ENCODE data around the gene GABRR2.

DNA sequence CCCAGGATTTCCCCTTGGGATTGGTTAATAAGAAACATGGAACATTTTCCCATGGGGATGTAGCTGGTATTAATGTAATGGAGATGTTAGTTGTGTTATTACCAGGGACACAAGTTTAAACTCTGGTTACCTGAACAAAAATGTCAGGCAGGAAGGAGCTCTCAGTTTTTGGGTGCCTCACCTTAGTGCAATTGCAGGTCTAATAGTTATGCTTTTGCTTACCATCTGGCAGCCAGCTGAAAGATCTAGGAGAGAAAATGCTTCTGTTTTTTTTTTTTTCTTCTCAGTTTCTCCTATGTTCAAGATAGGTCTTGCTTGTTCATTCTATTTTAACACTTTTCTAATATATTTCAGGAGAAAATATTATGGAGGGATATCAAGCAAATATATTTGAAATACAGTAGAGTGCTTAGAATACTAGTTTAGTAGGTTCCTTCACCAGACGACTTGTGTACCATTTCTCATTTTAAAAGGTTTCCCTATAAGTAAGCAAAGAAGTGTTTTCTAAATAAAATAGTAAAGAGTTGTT, 41.6 kb upstream of the GABRR2 start:
- TF ChIP-seq, protein P1, sequence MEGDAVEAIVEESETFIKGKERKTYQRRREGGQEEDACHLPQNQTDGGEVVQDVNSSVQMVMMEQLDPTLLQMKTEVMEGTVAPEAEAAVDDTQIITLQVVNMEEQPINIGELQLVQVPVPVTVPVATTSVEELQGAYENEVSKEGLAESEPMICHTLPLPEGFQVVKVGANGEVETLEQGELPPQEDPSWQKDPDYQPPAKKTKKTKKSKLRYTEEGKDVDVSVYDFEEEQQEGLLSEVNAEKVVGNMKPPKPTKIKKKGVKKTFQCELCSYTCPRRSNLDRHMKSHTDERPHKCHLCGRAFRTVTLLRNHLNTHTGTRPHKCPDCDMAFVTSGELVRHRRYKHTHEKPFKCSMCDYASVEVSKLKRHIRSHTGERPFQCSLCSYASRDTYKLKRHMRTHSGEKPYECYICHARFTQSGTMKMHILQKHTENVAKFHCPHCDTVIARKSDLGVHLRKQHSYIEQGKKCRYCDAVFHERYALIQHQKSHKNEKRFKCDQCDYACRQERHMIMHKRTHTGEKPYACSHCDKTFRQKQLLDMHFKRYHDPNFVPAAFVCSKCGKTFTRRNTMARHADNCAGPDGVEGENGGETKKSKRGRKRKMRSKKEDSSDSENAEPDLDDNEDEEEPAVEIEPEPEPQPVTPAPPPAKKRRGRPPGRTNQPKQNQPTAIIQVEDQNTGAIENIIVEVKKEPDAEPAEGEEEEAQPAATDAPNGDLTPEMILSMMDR (IDR thresholded peaks at IDR 0.05; ENCODE audit: low read length) = no peak
- no peak for TF ChIP-seq EZH2 (optimal IDR thresholded peaks at IDR 0.05; ENCODE audit: low read depth, low read length)
- no peak for TF ChIP-seq EZH2phosphoT487 (IDR thresholded peaks at IDR 0.05; ENCODE audit: low read length)
